ENCODE results near the gene KCNQ5.

Gene KCNQ5

GRCh38 chr6:73152556-73152955 is 530.7 kb downstream of the KCNQ5 start:
- TF ChIP-seq CTCF (IDR thresholded peaks at IDR 0.05; ENCODE audit: low read depth, low read length), result no peak
- H3K4me3 ChIP-seq (ENCODE audit: low read depth, low read length), result no peak overlapping the region

GRCh38 chr6:73152966-73153757 is 531.3 kb downstream of the KCNQ5 start:
- no peak overlapping the region for H3K4me3 ChIP-seq (ENCODE audit: low read depth, low read length)
- TF ChIP-seq CTCF (IDR thresholded peaks at IDR 0.05; ENCODE audit: low read depth, low read length), result no peak

- H3K4me3 ChIP-seq (ENCODE audit: low read depth, low read length), result no peak overlapping the region
- TF ChIP-seq CTCF (IDR thresholded peaks at IDR 0.05; ENCODE audit: low read depth, low read length), result no peak
These were observed 535.2 kb downstream of the KCNQ5 start for GRCh38 chr6:73156793-73157767.

GRCh38 chr6:73157870-73158269 is 536.0 kb downstream of the KCNQ5 start:
- H3K4me3 ChIP-seq (ENCODE audit: low read depth, low read length), result no peak overlapping the region
- TF ChIP-seq CTCF (IDR thresholded peaks at IDR 0.05; ENCODE audit: low read depth, low read length), result no peak

- H3K4me3 ChIP-seq (ENCODE audit: low read depth, low read length), result no peak overlapping the region
- no peak for TF ChIP-seq CTCF (IDR thresholded peaks at IDR 0.05; ENCODE audit: low read depth, low read length)
These were observed 547.2 kb downstream of the KCNQ5 start for GRCh38 chr6:73169111-73169510.

- H3K4me3 ChIP-seq (ENCODE audit: low read depth, low read length), result no peak overlapping the region
- TF ChIP-seq CTCF (IDR thresholded peaks at IDR 0.05; ENCODE audit: low read depth, low read length), result no peak
These were observed 547.8 kb downstream of the KCNQ5 start for GRCh38 chr6:73169633-73170032.

- TF ChIP-seq CTCF (IDR thresholded peaks at IDR 0.05; ENCODE audit: low read depth, low read length), result no peak
- H3K4me3 ChIP-seq (ENCODE audit: low read depth, low read length), result no peak overlapping the region
These were observed 552.8 kb downstream of the KCNQ5 start for GRCh38 chr6:73174646-73175045.
